Fibroblast of lung (primary cell): ENCODE data around the gene CCDC183. TPM values are rescaled to one million over a fixed set of nuclear protein-coding genes. Genes with fewer than 3 reads are reported as not detected.
"Not testable (repeated sequence)": the region's sequence is repeated elsewhere in the genome, so short reads cannot be mapped to it uniquely, and the experiment has no call there.

Experiments used
- DNase-seq, 2 donors: peaks; one replicate each; pipeline versions ENCODE4 v3.0.0 to v3.0.0-alpha.2; 2010; ENCODE audit warnings: low read depth in 2 of 2
- H2AFZ ChIP-seq: 2 replicates; pipeline ENCODE4 v1.5.1; 2012; ENCODE audit warnings: low read length, control low read depth, inconsistent platforms
- H3K27ac ChIP-seq: 2 replicates; pipeline ENCODE4 v1.5.1; 2011; ENCODE audit warnings: low read length, control low read depth; ENCODE audit not compliant: insufficient read depth
- H3K27me3 ChIP-seq: 2 replicates; pipeline ENCODE4 v1.5.1; 2011; ENCODE audit warnings: mild to moderate bottlenecking, low read length; ENCODE audit not compliant: control insufficient read depth, insufficient read depth
- H3K36me3 ChIP-seq: 2 replicates; pipeline ENCODE4 v1.5.1; 2011; ENCODE audit warnings: low read length; ENCODE audit not compliant: control insufficient read depth, insufficient read depth
- H3K4me1 ChIP-seq: 2 replicates; pipeline ENCODE4 v1.5.1; 2011; ENCODE audit warnings: low read length; ENCODE audit not compliant: control insufficient read depth, insufficient read depth; ENCODE audit errors: extremely low read depth
- H3K4me2 ChIP-seq: 2 replicates; pipeline ENCODE4 v1.5.1; 2011; ENCODE audit warnings: low read length, control low read depth; ENCODE audit not compliant: insufficient read depth; ENCODE audit errors: extremely low read depth
- H3K4me3 ChIP-seq, 4 experiments: fragments of 200-600 bp in 1 of 4; sonication (generic) in 1 of 4; replicated peaks in 1 of 4; 2 replicates each; pipeline ENCODE4 v1.5.1; 2011 to 2016; ENCODE audit warnings: low read length in 4 of 4, low read depth in 3 of 4, mild to moderate bottlenecking in 3 of 4, control low read depth in 2 of 4, inconsistent platforms in 1 of 4, mixed read lengths in 1 of 4; ENCODE audit not compliant: insufficient read depth in 1 of 4; ENCODE audit errors: control extremely low read depth in 1 of 4
- H3K79me2 ChIP-seq: 2 replicates; pipeline ENCODE4 v1.5.1; 2012; ENCODE audit warnings: mild to moderate bottlenecking, low read length, inconsistent platforms; ENCODE audit not compliant: control insufficient read depth, insufficient read depth
- H3K9ac ChIP-seq: 2 replicates; pipeline ENCODE4 v1.5.1; 2011; ENCODE audit warnings: mild to moderate bottlenecking, low read length, control low read depth; ENCODE audit not compliant: insufficient read depth
- H3K9me3 ChIP-seq: 2 replicates; pipeline ENCODE4 v1.5.1; 2012; ENCODE audit warnings: low read depth, low read length; ENCODE audit not compliant: control insufficient read depth, insufficient read depth
- H4K20me1 ChIP-seq: 2 replicates; pipeline ENCODE4 v1.5.1; 2011; ENCODE audit warnings: low read length; ENCODE audit not compliant: control insufficient read depth, insufficient read depth; ENCODE audit errors: extremely low read depth
- EZH2 ChIP-seq: IDR thresholded peaks from 2 replicates; pipeline ENCODE4 v1.5.1; 2012; ENCODE audit warnings: low read length, control low read depth, mild to moderate bottlenecking; ENCODE audit errors: missing control alignments
- polyA plus RNA-seq, 2 donors: library from polyadenylated mRNA; depleted of rRNA in 1 of 2; stranded (reverse) in 1 of 2; unstranded in 1 of 2; fragments of >200 nt; gene quantifications; 2 replicates each; pipeline ENCODE4 v1.2.1, GENCODE V29; 2011 to 2012; ENCODE audit warnings: missing spikeins in 1 of 2
- total RNA-seq: library from RNA; depleted of rRNA; stranded (reverse); fragments of >200 nt; gene quantifications from 2 replicates; pipeline ENCODE4 v1.2.1, GENCODE V29; 2014
- TF ChIP-seq, protein P1 (sequence below), 2 donors: IDR thresholded peaks in 1 of 2; conservative IDR thresholded peaks in 1 of 2; 1 replicate in 1 of 2; 2 replicates in 1 of 2; pipeline ENCODE4 v1.5.1; 2011 to 2012; ENCODE audit warnings: low read length in 2 of 2, control low read depth in 1 of 2, inconsistent platforms in 1 of 2, low read depth in 1 of 2, mild to moderate bottlenecking in 1 of 2

CCDC183 gene
- total and polyA plus RNA-seq, 2 donors (not counting 1 experiment from before 2014, with no cell fraction given): 0.35 to 0.99 TPM

DNA sequence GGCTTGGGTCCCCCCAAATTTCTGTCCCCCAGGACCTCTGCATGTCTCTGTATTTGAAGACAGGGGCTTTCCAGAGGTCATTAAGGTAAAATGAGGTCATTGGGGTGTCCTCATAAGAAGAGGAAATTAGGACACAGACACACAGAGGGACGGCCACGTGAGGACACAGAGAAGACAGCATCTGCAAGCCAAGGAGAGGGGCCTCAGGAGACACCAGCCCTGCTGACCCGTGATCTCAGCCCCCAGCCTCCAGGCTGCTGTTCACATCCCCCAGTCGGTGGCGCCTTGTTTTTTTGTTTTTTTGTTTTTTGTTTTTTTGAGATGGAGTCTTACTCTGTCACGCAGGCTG lies 1.2 kb upstream of the CCDC183 start:
- Histone ChIP-seq H3K27ac (no peak overlapping the region), H3K79me2 (peaks cover 4% of the 10 kb centered on the region), H3K4me2 (no peak overlapping the region), H3K9me3 (no peaks in the 10 kb centered on the region), H2AFZ (no peak overlapping the region), H3K27me3 (peaks cover 20% of the 10 kb centered on the region), H3K9ac (no peak overlapping the region), H3K4me1 (peaks cover 4% of the 10 kb centered on the region), H3K4me3 (no peak overlapping the region), H4K20me1 (no peaks in the 10 kb centered on the region), H3K36me3 (peaks cover 2% of the 10 kb centered on the region)
- TF ChIP-seq, protein P1, sequence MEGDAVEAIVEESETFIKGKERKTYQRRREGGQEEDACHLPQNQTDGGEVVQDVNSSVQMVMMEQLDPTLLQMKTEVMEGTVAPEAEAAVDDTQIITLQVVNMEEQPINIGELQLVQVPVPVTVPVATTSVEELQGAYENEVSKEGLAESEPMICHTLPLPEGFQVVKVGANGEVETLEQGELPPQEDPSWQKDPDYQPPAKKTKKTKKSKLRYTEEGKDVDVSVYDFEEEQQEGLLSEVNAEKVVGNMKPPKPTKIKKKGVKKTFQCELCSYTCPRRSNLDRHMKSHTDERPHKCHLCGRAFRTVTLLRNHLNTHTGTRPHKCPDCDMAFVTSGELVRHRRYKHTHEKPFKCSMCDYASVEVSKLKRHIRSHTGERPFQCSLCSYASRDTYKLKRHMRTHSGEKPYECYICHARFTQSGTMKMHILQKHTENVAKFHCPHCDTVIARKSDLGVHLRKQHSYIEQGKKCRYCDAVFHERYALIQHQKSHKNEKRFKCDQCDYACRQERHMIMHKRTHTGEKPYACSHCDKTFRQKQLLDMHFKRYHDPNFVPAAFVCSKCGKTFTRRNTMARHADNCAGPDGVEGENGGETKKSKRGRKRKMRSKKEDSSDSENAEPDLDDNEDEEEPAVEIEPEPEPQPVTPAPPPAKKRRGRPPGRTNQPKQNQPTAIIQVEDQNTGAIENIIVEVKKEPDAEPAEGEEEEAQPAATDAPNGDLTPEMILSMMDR (conservative IDR thresholded peaks at IDR 0.05 in 1 of 2, IDR thresholded peaks at IDR 0.05 in 1 of 2; ENCODE audit: low read depth in 1 of 2, low read length in 2 of 2): no peak
- TF ChIP-seq EZH2: no peak
- no peak for DNase-seq

DNA sequence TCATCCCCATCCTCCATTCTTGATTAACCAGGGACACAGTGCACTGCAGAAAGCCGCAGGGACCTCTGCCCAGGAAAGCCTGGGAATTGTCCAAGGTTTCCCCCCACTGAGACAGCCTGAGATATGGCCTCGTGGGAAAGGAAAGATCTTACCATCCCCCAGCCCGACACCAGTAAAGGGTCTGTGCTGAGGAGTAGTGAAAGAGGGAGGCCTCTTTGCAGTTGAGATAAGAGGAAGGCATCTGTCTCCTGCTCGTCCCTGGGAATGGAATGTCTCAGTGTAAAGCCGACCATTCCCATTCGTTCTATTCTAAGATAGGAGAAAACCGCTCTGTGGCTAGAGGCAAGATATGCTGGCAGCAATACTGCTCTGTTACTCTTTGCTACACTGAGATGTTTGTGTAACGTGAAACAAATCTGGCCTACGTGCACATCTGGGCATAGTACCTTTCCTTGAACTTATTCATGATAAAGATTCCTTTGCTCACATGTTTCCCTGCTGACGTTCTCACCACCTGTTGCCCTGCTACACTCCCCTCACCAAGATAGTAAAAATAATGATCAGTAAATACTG lies 723 bp downstream of the CCDC183 start:
- not testable (repeated sequence) for H3K4me1 ChIP-seq, H3K27ac ChIP-seq, H3K79me2 ChIP-seq, H3K9ac ChIP-seq, H4K20me1 ChIP-seq, H3K4me3 ChIP-seq, H3K36me3 ChIP-seq, H2AFZ ChIP-seq, H3K4me2 ChIP-seq, H3K9me3 ChIP-seq
- DNase-seq: peak in 1 of 2 donors; percentile 69
- peaks cover 29% of the 10 kb centered on the region for H3K27me3 ChIP-seq

DNA sequence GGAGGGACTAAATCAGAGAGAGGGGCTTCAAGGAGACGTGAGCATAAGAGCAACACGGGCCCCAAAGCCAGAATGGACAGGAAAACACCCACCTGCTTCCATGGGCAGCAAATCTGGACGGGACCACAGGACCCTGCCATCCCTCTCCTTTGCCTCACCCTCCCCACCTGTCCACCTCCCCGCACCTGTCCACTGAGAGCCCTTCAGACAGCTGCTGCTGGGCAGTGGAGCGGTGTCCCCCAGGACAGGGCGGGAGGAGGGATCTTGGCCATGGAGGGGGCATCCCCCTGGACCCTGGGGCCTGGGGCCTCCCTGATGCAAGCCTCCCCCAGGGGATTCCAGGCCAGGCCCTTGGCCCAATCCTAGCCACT lies 2.6 kb downstream of the CCDC183 start:
- Histone ChIP-seq H4K20me1 (no peaks in the 10 kb centered on the region), H3K4me2 (no peak overlapping the region), H3K4me1 (no peaks in the 10 kb centered on the region), H3K9me3 (no peaks in the 10 kb centered on the region), H3K36me3 (no peaks in the 10 kb centered on the region), H3K27ac (no peak overlapping the region), H3K4me3 (no peak overlapping the region), H3K9ac (no peak overlapping the region), H2AFZ (no peak overlapping the region), H3K27me3 (peaks cover 33% of the 10 kb centered on the region), H3K79me2 (no peaks in the 10 kb centered on the region)
- no peak for TF ChIP-seq EZH2
- TF ChIP-seq, protein P1 (conservative IDR thresholded peaks at IDR 0.05 in 1 of 2, IDR thresholded peaks at IDR 0.05 in 1 of 2; ENCODE audit: low read depth in 1 of 2, low read length in 2 of 2): no peak
- DNase-seq: no peak
